Lower leg skin (tissue), 4 donors: ENCODE results near the gene VPS37B. TPM values are rescaled to one million over a fixed set of nuclear protein-coding genes. Genes with fewer than 3 reads are reported as not detected.
"Not testable (repeated sequence)": the region's sequence is repeated elsewhere in the genome, so short reads cannot be mapped to it uniquely, and the experiment has no call there.

Experiments used
- DNase-seq, 2 donors: peaks; one replicate each; pipeline ENCODE4 v3.0.0-alpha.2; 2019; ENCODE audit warnings: low spot score in 2 of 2
- H3K4me3 ChIP-seq: fragments of 200-600 bp; sonication (generic); 2 replicates; pipeline ENCODE4 v1.5.1; 2017; ENCODE audit warnings: mild to moderate bottlenecking, low read depth; ENCODE audit not compliant: poor library complexity, severe bottlenecking
- POLR2A ChIP-seq, 2 donors: fragments of 450-650 bp; IDR thresholded peaks; one replicate each; pipeline ENCODE4 v1.6.1; 2016 to 2017; ENCODE audit warnings: antibody characterized with exemption in 2 of 2, mild to moderate bottlenecking in 1 of 2, moderate library complexity in 1 of 2
- WGBS, 2 donors: methylation state at CpG; one replicate each; pipeline ENCODE4 v1.1.5; 2018; 5-methylcytosine and 5-hydroxymethylcytosine counted together
- intact Hi-C: fragments of 100-400 bp; cut with DNase I; formaldehyde crosslinking; loops from one replicate; pipeline ENCODE4 v1.15.0; 2023; ENCODE audit warnings: low total_unique reads
- total RNA-seq, 4 donors: library from RNA; depleted of rRNA; stranded (reverse); fragments of >200 nt; gene quantifications; one replicate each; pipeline ENCODE4 v1.1.0, GENCODE V29; 2016
- TF ChIP-seq, protein P1 (sequence below), 3 donors: fragments of 450-650 bp; IDR thresholded peaks; one replicate each; pipeline ENCODE4 v1.5.1; 2016; ENCODE audit warnings: antibody characterized with exemption in 3 of 3, mild to moderate bottlenecking in 3 of 3, moderate library complexity in 2 of 3

VPS37B gene
- total RNA-seq, 4 donors from 2014 or later, result 27.7 to 47.8 (median 42.3) TPM

DNA sequence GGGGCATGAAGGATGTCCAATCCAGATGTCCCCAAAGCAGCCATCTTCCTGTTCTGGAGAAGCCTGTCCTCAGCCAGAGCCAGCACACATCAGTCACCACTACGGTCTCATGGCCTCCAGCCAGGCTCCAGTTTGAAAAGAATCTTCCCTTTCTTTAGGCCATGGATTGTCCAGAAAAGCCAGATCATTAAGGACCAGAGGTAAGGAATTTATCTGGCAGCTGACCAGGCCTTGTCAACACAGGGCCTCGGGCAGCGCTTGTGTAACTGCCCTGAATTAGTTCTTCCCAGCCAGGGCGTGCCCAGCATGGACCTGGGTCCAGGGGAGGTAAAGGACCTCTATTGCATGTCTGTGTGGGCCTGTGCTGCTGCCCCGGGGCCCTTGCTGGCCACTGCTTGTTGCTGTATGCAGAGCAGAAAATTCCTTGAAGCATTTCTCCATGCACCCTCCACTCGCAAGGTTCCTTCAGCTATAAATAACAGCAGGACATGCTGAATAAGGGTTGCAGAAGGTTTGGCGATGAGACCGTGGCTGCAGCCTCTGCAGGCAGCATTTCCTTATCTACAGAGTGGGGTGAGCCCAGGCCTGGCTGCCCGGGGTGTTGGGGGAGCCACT, 21.7 kb upstream of the VPS37B start:
- H3K4me3 ChIP-seq, result no peak overlapping the region
- intact Hi-C loops, result no loop called here
- WGBS, 2 donors, result 40 to 42% methylated on average over 7 to 9 of the region's 9 CpGs
- TF ChIP-seq POLR2A (IDR thresholded peaks at IDR 0.05), result no peak
- TF ChIP-seq, protein P1, sequence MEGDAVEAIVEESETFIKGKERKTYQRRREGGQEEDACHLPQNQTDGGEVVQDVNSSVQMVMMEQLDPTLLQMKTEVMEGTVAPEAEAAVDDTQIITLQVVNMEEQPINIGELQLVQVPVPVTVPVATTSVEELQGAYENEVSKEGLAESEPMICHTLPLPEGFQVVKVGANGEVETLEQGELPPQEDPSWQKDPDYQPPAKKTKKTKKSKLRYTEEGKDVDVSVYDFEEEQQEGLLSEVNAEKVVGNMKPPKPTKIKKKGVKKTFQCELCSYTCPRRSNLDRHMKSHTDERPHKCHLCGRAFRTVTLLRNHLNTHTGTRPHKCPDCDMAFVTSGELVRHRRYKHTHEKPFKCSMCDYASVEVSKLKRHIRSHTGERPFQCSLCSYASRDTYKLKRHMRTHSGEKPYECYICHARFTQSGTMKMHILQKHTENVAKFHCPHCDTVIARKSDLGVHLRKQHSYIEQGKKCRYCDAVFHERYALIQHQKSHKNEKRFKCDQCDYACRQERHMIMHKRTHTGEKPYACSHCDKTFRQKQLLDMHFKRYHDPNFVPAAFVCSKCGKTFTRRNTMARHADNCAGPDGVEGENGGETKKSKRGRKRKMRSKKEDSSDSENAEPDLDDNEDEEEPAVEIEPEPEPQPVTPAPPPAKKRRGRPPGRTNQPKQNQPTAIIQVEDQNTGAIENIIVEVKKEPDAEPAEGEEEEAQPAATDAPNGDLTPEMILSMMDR (IDR thresholded peaks at IDR 0.05), result no peak
- no peak for DNase-seq

DNA sequence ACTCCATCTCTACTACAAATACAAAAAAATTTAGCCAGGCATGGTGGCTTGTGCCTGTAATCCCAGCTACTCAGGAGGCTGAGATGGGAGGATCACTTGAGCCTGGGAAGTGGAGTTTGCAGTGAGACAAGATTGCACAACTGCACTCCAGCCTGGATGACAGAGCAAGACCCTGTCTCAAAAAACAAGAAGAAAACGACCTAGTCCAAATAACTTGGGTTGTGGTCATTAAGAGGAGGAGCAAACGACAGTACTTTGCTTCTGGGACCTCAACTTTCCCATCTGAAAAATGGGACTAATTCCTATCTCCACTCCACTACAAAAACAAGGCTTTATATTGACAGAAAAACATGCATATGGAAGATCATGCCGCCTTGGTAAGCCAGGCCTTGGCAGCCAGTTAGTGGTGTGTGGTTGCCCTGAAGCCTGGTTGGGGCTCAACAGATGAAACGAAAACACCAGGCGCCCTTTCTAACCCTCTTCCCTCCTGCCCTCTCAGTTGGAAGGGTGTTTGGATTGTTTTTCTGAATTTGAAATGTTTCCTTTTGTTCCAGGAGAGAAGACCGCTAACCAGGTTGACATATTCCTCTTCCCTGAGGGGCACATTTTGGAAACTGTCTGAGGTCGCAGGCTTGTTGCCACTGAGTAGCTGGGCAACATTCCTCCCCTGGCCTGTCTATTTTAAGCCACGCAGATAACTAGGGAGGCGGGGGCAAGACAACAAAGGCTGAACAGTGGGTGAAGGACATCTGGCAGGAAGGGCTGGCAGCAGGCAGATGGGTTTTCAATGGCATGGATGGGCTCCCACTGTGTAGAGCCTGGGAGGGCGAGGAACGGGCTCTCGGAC, 13.7 kb upstream of the VPS37B start:
- TF ChIP-seq, protein P1 (IDR thresholded peaks at IDR 0.05), result no peak
- TF ChIP-seq POLR2A (IDR thresholded peaks at IDR 0.05), result no peak
- intact Hi-C loops, result no loop called here
- no peak overlapping the region for H3K4me3 ChIP-seq
- no peak for DNase-seq
- WGBS, 2 donors, result 55 to 65% methylated on average over 12 of the region's 12 CpGs

DNA sequence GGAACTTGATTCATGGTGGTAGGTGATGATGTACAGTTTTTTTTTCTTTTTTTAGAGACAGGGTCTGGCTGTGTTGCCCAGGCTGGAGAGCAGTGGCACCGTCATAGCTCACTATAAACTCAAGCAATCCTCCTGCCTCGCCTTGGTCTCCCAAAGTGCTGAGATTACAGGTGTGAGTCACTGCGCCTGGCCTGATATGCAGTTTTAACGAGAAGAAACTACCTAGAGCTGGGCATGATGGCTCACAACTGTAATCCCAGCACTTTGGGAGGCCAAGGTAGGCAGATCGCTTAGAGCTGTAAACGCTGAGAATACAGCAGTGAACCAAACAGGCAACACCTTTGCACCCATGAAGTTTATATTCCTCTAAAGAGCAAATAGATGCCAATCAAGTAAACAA, 13.0 kb upstream of the VPS37B start:
- no peak overlapping the region for H3K4me3 ChIP-seq
- TF ChIP-seq POLR2A (IDR thresholded peaks at IDR 0.05), result no peak
- TF ChIP-seq, protein P1 (IDR thresholded peaks at IDR 0.05), result no peak
- intact Hi-C loops, result no loop called here
- no peak for DNase-seq
- 78 to 80% methylated on average over 6 of the region's 6 CpGs for WGBS, 2 donors

DNA sequence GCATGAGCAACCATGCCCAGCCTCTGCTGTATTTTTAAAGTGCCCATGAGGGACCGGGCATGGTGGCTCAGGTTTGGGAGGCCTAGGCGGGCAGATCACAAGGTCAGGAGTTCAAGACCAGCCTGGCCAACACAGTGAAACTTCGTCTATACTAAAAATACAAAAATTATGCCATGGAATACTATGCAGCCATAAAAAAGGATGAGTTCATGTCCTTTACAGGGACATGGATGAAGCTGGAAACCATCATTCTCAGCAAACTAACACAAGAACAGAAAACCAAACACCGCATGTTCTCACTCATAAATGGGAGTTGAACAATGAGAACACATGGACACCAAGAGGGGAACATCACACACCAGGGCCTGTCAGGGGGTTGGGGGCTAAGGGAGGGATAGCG, 9.3 kb upstream of the VPS37B start:
- H3K4me3 ChIP-seq, intact Hi-C loops, DNase-seq: not testable (repeated sequence)
- 96% methylated on average over 5 of the region's 5 CpGs for WGBS, 2 donors

DNA sequence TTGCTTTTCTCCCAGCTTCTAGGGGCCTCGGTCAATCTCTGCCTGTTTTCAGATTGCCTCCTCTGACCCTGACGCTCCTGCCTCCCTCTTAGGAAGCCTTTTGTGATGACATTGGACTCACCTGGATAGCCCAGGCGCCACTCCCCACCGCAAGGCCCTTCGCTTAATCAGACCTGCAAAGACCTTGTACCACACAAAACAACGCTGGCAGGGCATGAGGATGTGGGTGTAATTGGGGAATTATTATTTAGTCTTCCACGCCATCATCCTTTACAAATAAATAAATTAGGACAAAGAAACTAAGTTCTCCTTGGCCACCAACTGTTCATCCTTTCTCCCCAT, 7.7 kb upstream of the VPS37B start:
- DNase-seq, result no peak
- 79 to 82% methylated on average over 7 of the region's 7 CpGs for WGBS, 2 donors

More for the DNA sequence above, 7.7 kb upstream of the VPS37B start:
- intact Hi-C loops, result no loop called here
- TF ChIP-seq, protein P1 (IDR thresholded peaks at IDR 0.05), result no peak
- TF ChIP-seq POLR2A (IDR thresholded peaks at IDR 0.05), result no peak
- no peak overlapping the region for H3K4me3 ChIP-seq
